GM21528 (cell line): ENCODE data around the gene CFHR2.

Experiments
- ATAC-seq: cut with Tn5 transposase; IDR thresholded peaks from one replicate; pipeline ENCODE4 v1.9.1; 2021; ENCODE audit warnings: mild to moderate bottlenecking, moderate library complexity; ENCODE audit not compliant: unreplicated experiment, low FRiP score

CFHR2 gene

GRCh38 chr1:196997423-196997822, 53.9 kb downstream of the CFHR2 start:
- no peak for ATAC-seq

- no peak for ATAC-seq
Observed at GRCh38 chr1:197001828-197002227, 58.3 kb downstream of the CFHR2 start.

- ATAC-seq = no peak
Observed at GRCh38 chr1:197003132-197003531, 59.6 kb downstream of the CFHR2 start.

GRCh38 chr1:197008861-197009260, 65.3 kb downstream of the CFHR2 start:
- ATAC-seq = no peak
